Lower leg skin (tissue), 3 donors: ENCODE measurements around the gene KAZN.

Experiments used
- POLR2A ChIP-seq, 2 donors: fragments of 450-650 bp; IDR thresholded peaks; one replicate each; pipeline ENCODE4 v1.6.1; 2016 to 2017; ENCODE audit warnings: antibody characterized with exemption in 2 of 2, mild to moderate bottlenecking in 1 of 2, moderate library complexity in 1 of 2
- TF ChIP-seq, protein P1 (sequence below), 3 donors: fragments of 450-650 bp; IDR thresholded peaks; one replicate each; pipeline ENCODE4 v1.5.1; 2016; ENCODE audit warnings: antibody characterized with exemption in 3 of 3, mild to moderate bottlenecking in 3 of 3, moderate library complexity in 2 of 3

DNA sequence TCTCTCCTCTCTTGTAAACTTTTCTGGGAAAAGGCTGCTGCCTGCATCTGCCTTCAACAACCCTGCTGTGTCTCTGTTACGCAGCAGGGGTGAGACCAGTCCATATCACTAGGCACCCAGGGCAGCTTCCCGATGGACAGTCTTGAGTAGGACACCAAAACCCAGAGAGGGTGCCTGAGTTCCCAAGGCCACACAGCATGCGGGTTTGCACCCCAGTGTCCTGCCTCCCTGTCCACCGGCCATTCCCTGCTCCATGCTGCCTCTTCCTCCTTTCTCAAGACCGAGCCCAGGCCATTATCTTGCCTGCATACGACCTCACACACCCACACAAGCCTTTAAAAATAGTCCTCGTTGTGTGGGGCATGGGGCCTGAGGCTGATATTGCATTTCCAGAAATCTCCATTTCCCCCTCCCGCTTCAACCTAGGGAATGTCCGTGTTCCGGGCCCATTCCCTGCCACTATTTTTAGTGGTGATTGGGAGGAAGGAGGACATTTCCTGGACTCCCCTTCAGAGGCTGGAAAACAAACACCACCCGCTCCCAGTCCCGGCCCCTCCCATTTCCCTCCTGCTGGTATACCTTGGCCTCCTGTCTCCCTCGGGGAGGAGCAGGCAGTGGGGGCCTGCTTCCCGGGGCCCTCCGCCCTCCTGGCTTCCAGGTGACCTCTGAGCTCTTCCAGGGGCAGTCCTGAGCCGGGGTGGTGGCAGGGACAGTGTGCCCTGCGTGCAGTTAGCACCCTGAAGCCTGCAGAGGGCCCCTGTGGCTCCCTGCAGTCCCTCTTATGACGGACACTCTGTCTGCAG, 422.7 kb downstream of the KAZN start:
- TF ChIP-seq, protein P1, sequence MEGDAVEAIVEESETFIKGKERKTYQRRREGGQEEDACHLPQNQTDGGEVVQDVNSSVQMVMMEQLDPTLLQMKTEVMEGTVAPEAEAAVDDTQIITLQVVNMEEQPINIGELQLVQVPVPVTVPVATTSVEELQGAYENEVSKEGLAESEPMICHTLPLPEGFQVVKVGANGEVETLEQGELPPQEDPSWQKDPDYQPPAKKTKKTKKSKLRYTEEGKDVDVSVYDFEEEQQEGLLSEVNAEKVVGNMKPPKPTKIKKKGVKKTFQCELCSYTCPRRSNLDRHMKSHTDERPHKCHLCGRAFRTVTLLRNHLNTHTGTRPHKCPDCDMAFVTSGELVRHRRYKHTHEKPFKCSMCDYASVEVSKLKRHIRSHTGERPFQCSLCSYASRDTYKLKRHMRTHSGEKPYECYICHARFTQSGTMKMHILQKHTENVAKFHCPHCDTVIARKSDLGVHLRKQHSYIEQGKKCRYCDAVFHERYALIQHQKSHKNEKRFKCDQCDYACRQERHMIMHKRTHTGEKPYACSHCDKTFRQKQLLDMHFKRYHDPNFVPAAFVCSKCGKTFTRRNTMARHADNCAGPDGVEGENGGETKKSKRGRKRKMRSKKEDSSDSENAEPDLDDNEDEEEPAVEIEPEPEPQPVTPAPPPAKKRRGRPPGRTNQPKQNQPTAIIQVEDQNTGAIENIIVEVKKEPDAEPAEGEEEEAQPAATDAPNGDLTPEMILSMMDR (IDR thresholded peaks at IDR 0.05): no peak
- TF ChIP-seq POLR2A (IDR thresholded peaks at IDR 0.05): no peak
